Measurements from ENCODE around the gene ZSWIM5. TPM values are rescaled to one million over a fixed set of nuclear protein-coding genes. Genes with fewer than 3 reads are reported as not detected.

ZSWIM5 gene
- total RNA-seq, 4 donors from 2014 or later = 1.3 to 2.2 (median 1.7) TPM

- intact Hi-C loops (cut with DNase I; ENCODE audit: low total_unique reads) = no loop called here
Measured at GRCh38 chr1:45155957-45156356, 50.4 kb downstream of the ZSWIM5 start.

GRCh38 chr1:45155423-45155822 is 51.0 kb downstream of the ZSWIM5 start:
- intact Hi-C loops (cut with DNase I; ENCODE audit: low total_unique reads) = no loop called here
- TF ChIP-seq POLR2A (IDR thresholded peaks at IDR 0.05) (no peak), CTCF (IDR thresholded peaks at IDR 0.05) (no peak)
- 63 to 74% methylated on average over 7 of the region's 7 CpGs for WGBS, 2 donors
- no peak for DNase-seq (ENCODE audit: low spot score in 2 of 2)
- H3K4me3 ChIP-seq (ENCODE audit: low read depth, poor library complexity, severe bottlenecking) = no peak overlapping the region

More at GRCh38 chr1:45155957-45156356, 50.4 kb downstream of the ZSWIM5 start:
- no peak for DNase-seq (ENCODE audit: low spot score in 2 of 2)
- no peak overlapping the region for H3K4me3 ChIP-seq (ENCODE audit: low read depth, poor library complexity, severe bottlenecking)
- no peak for TF ChIP-seq POLR2A (IDR thresholded peaks at IDR 0.05)
- no peak for TF ChIP-seq CTCF (IDR thresholded peaks at IDR 0.05)

GRCh38 chr1:45152126-45152525 is 54.3 kb downstream of the ZSWIM5 start:
- DNase-seq (ENCODE audit: low spot score in 2 of 2) = no peak
- TF ChIP-seq CTCF (IDR thresholded peaks at IDR 0.05) (no peak), POLR2A (IDR thresholded peaks at IDR 0.05) (no peak)
- WGBS, 2 donors = 48 to 54% methylated on average over 3 of the region's 3 CpGs

GRCh38 chr1:45148209-45148825 is 58.1 kb downstream of the ZSWIM5 start:
- WGBS, 2 donors = 93 to 98% methylated on average over 1 of the region's 1 CpG
- TF ChIP-seq POLR2A (IDR thresholded peaks at IDR 0.05) = no peak
- TF ChIP-seq CTCF (IDR thresholded peaks at IDR 0.05) = no peak
- no peak for DNase-seq (ENCODE audit: low spot score in 2 of 2)
- intact Hi-C loops (cut with DNase I; ENCODE audit: low total_unique reads) = no loop called here
- H3K4me3 ChIP-seq (ENCODE audit: low read depth, poor library complexity, severe bottlenecking) = no peak overlapping the region

More at GRCh38 chr1:45152126-45152525, 54.3 kb downstream of the ZSWIM5 start:
- intact Hi-C loops (cut with DNase I; ENCODE audit: low total_unique reads) = no loop called here
- no peak overlapping the region for H3K4me3 ChIP-seq (ENCODE audit: low read depth, poor library complexity, severe bottlenecking)

GRCh38 chr1:45146833-45147232 is 59.6 kb downstream of the ZSWIM5 start:
- H3K4me3 ChIP-seq (ENCODE audit: low read depth, poor library complexity, severe bottlenecking) = no peak overlapping the region
- no peak for DNase-seq (ENCODE audit: low spot score in 2 of 2)
- 72 to 96% methylated on average over 2 of the region's 2 CpGs for WGBS, 2 donors
- TF ChIP-seq CTCF (IDR thresholded peaks at IDR 0.05) (no peak), POLR2A (IDR thresholded peaks at IDR 0.05) (no peak)
- intact Hi-C loops (cut with DNase I; ENCODE audit: low total_unique reads) = no loop called here

Measured in lower leg skin (tissue), 4 donors.